HepG2 (cell line): ENCODE measurements around the gene NEK8. TPM values are rescaled to one million over a fixed set of nuclear protein-coding genes. Genes with fewer than 3 reads are reported as not detected.
A peak's percentile ranks its signal among the peaks of the same experiment; 100 is the strongest.

Experiments
- ATF3 ChIP-seq: sonication (generic); formaldehyde crosslinking; IDR thresholded peaks from 2 replicates; pipeline ENCODE4 v1.4.0; 2020; ENCODE audit warnings: missing genetic modification reagents
- CCDC6 ChIP-seq: sonication (generic); formaldehyde crosslinking; IDR thresholded peaks from 2 replicates; pipeline ENCODE4 v1.8.1; 2022; ENCODE audit warnings: mild to moderate bottlenecking, missing genetic modification reagents, moderate library complexity
- E2F5 ChIP-seq: sonication (generic); formaldehyde crosslinking; conservative IDR thresholded peaks from 2 replicates; pipeline ENCODE4 v1.4.0; 2020; ENCODE audit warnings: missing genetic modification reagents
- FOSL2 ChIP-seq: sonication (generic); formaldehyde crosslinking; IDR thresholded peaks from 2 replicates; pipeline ENCODE4 v1.4.0; 2020; ENCODE audit warnings: missing genetic modification reagents
- GFI1 ChIP-seq: sonication (generic); formaldehyde crosslinking; IDR thresholded peaks from 2 replicates; pipeline ENCODE4 v1.5.0; 2020; ENCODE audit warnings: missing genetic modification reagents, mild to moderate bottlenecking, borderline replicate concordance
- HMGXB3 ChIP-seq: sonication (generic); formaldehyde crosslinking; IDR thresholded peaks from 2 replicates; pipeline ENCODE4 v1.4.0; 2020; ENCODE audit warnings: missing genetic modification reagents, borderline replicate concordance
- HNRNPUL1 ChIP-seq: fragments of 200-400 bp; formaldehyde crosslinking; IDR thresholded peaks from 2 replicates; pipeline ENCODE4 v1.6.1; 2017; ENCODE audit warnings: low read depth, mild to moderate bottlenecking, low read length, moderate library complexity
- MBNL3 ChIP-seq: fragments of 250-450 bp; sonication (Bioruptor Pico); conservative IDR thresholded peaks from 2 replicates; pipeline ENCODE4 v1.8.0; 2022; ENCODE audit warnings: mild to moderate bottlenecking, inconsistent platforms
- PAXIP1 ChIP-seq: sonication (generic); formaldehyde crosslinking; conservative IDR thresholded peaks from 2 replicates; pipeline ENCODE4 v1.4.0; 2020; ENCODE audit warnings: mild to moderate bottlenecking, missing genetic modification reagents, moderate library complexity
- TP53 ChIP-seq: sonication (generic); formaldehyde crosslinking; conservative IDR thresholded peaks from 2 replicates; pipeline ENCODE4 v1.4.0; 2020; ENCODE audit warnings: missing genetic modification reagents
- ZBTB26 ChIP-seq: IDR thresholded peaks from 2 replicates; pipeline ENCODE4 v1.6.1; 2016; ENCODE audit warnings: missing compliant biosample characterization, missing genetic modification reagents, borderline replicate concordance
- ZBTB38 ChIP-seq: sonication (generic); formaldehyde crosslinking; IDR thresholded peaks from 2 replicates; pipeline ENCODE4 v1.5.1; 2020; ENCODE audit warnings: mild to moderate bottlenecking, missing genetic modification reagents
- ZEB1 ChIP-seq: IDR thresholded peaks from 2 replicates; pipeline ENCODE4 v1.6.1; 2012; ENCODE audit warnings: mild to moderate bottlenecking, low read depth, inconsistent platforms; ENCODE audit not compliant: insufficient replicate concordance
- ZNF543 ChIP-seq: sonication (generic); formaldehyde crosslinking; IDR thresholded peaks from 2 replicates; pipeline ENCODE4 v1.4.0; 2020; ENCODE audit warnings: mild to moderate bottlenecking, missing genetic modification reagents
- ZNF777 ChIP-seq: sonication (generic); formaldehyde crosslinking; IDR thresholded peaks from 2 replicates; pipeline ENCODE4 v1.4.0; 2020; ENCODE audit warnings: missing genetic modification reagents
- ZXDC ChIP-seq: sonication (generic); formaldehyde crosslinking; IDR thresholded peaks from 2 replicates; pipeline ENCODE4 v1.5.0; 2020; ENCODE audit warnings: mild to moderate bottlenecking, missing genetic modification reagents
- polyA plus RNA-seq, 8 experiments: library from polyadenylated mRNA; depleted of rRNA in 3 of 8; stranded (reverse) in 7 of 8; unstranded in 1 of 8; fragments of >200 nt; fragmentation: Illumina TruSeq in 4 of 8; extraction: Trizol in 4 of 8; gene quantifications; 2 replicates each; pipeline versions ENCODE4 v1.2.1 to v1.2.3, GENCODE V29; 2011 to 2016; ENCODE audit warnings: low read depth in 4 of 8, missing spikeins in 1 of 8, mixed read lengths in 1 of 8; ENCODE audit not compliant: insufficient read depth in 1 of 8
- total RNA-seq, 5 experiments: library from RNA; depleted of rRNA; stranded (reverse); fragments of >200 nt; fragmentation: Illumina TruSeq; extraction: Trizol; gene quantifications; 2 replicates each; pipeline ENCODE4 v1.2.3, GENCODE V29; 2016; ENCODE audit warnings: low read depth in 1 of 5

NEK8 gene
- total and polyA plus RNA-seq, 2 of the 13 experiments (the other 11 are each of a cell fraction or from before 2014, with no cell fraction given): 5.8 to 13.5 TPM

- TF ChIP-seq PAXIP1 (0 out of 2 replicates have a peak, but pooled peaks have one; percentile 13), TP53 (CRISPR knock-in tag) (no peak), MBNL3 (no peak), ZXDC (no peak), ZNF777 (no peak), GFI1 (CRISPR knock-in tag) (peak; percentile 45; the same call in 1 of the 2 replicates), FOSL2 (peak; percentile 85), ZBTB38 (CRISPR knock-in tag) (peak; percentile 66; the same call in 1 of the 2 replicates), ATF3 (CRISPR knock-in tag) (0 out of 2 replicates have a peak, but pooled peaks have one; percentile 35), HMGXB3 (CRISPR knock-in tag) (no peak), HNRNPUL1 (no peak), ZBTB26 (CRISPR knock-in tag) (no peak), CCDC6 (CRISPR knock-in tag) (no peak), ZEB1 (no peak), ZNF543 (CRISPR knock-in tag) (no peak), E2F5 (CRISPR knock-in tag) (no peak)
These were observed 9.6 kb upstream of the NEK8 start (continued) for GRCh38 chr17:28719021-28719433.
